Activated CD8-positive, alpha-beta memory T cell treated with anti-CD3 and anti-CD28 coated beads for 1 hour (primary cell): ENCODE data around the gene JMJD1C.

Source experiments
- DNase-seq, 2 donors: peaks; one replicate each; pipeline ENCODE4 v3.0.0-alpha.2; 2020; ENCODE audit warnings: low read depth in 1 of 2; ENCODE audit errors: extremely low read depth in 1 of 2

Gene JMJD1C

DNA sequence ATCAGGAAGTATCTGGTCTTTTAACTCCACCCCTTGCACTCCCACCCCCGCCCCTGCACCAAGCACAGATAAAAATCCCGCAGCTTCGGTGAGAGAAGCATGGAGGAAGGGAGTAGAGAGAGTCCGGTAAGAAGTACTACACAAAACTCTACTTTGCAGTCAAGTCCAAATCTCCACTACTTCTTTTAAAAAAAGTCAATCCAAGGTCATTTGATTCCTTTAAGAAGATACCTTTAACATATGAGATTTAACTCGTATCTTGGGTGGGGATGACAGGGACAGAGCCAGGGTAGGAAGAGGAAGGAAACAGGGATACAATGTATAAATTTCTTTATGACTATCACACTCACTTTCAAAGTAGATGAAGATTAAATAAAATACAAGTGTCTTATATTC lies 200.6 kb downstream of the JMJD1C start:
- no peak for DNase-seq

DNA sequence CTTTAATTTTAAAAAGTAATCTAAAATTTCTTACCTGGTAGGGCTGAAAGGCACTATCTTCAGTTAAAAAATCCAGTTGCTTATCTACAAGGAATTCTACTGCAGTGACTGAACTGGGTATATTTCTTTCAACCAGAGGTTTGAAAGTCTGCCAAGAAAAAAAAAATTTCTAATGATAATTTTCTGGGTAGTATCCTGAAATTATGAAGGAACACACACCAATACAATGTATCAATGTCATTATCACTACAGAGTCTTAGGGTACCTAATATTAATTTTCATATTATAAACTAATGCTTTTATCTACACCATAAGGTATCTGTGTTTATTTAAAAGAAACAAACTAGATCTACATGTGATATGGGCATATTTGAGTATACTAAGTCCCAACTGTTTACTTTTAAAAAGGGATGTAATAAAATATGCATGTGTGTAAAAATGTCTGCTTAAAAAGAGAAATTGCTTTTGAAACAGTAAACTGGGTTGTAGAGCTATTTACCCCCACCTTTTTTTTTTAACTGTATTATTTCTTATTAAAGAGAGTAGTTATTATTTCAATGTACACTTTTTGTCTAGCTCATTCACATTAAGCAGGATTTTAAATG lies 201.1 kb downstream of the JMJD1C start:
- no peak for DNase-seq

- no peak for DNase-seq
These were observed 203.2 kb downstream of the JMJD1C start for GRCh38 chr10:63262430-63263073.

DNA sequence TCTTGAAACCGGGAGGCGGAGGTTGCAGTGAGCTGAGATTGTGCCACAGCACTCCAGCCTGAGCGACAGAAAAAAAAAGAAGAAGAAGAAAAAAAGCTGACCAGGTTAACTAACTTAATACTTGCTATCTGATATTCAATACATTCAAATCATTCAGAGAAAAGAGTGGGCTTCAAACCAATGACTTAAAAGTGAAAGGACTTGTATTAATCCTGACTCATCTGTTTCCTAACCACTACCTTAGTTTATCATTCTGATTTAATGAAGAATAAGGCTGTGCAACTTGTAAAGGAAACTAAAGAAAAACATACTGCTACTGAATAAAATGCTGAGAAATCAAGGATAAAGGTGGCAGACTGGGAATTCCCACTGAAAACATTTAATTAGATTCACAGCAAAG lies 204.3 kb downstream of the JMJD1C start:
- no peak for DNase-seq

GRCh38 chr10:63260860-63261251 lies 204.9 kb downstream of the JMJD1C start:
- no peak for DNase-seq

DNA sequence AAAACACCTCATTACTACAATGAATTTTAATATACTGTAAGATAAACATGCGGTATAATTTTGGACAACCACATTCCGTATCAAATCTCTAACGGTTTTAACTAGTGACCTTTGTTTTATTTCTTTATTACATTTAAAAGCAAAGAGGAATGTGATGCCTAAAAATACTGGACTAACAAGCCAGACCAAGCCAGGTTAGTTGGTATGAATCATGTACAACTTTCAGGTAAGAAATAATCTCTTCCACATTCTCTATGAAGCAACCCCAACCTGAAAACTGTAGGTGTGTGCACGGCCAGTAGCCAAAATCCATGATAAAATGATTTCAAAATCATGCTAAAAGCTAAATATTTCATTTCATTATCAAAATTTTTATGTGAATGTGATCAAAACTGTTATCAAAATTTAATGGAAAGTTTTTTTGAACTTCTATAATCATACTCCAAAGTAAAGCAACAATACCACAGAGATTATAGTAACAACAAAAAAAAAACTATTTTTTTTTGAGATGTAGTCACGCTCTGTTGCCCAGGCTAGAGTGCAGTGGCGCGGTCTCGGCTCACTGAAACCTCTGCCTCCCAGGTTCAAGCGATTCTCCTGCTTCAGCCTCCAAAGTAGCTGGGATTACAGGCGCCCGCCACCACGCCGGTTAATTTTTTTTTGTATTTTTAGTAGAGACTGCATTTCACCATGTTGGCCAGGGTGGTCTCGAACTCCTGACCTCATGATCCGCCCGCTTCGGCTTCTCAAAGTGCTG lies 205.5 kb downstream of the JMJD1C start:
- no peak for DNase-seq

GRCh38 chr10:63258920-63259678 lies 206.7 kb downstream of the JMJD1C start:
- DNase-seq = no peak

- no peak for DNase-seq
These were observed 208.0 kb downstream of the JMJD1C start for GRCh38 chr10:63257778-63258177.

GRCh38 chr10:63256009-63256773 lies 209.6 kb downstream of the JMJD1C start:
- no peak for DNase-seq

GRCh38 chr10:63255316-63255715 lies 210.5 kb downstream of the JMJD1C start:
- no peak for DNase-seq

GRCh38 chr10:63253040-63253439 lies 212.7 kb downstream of the JMJD1C start:
- DNase-seq = no peak

DNA sequence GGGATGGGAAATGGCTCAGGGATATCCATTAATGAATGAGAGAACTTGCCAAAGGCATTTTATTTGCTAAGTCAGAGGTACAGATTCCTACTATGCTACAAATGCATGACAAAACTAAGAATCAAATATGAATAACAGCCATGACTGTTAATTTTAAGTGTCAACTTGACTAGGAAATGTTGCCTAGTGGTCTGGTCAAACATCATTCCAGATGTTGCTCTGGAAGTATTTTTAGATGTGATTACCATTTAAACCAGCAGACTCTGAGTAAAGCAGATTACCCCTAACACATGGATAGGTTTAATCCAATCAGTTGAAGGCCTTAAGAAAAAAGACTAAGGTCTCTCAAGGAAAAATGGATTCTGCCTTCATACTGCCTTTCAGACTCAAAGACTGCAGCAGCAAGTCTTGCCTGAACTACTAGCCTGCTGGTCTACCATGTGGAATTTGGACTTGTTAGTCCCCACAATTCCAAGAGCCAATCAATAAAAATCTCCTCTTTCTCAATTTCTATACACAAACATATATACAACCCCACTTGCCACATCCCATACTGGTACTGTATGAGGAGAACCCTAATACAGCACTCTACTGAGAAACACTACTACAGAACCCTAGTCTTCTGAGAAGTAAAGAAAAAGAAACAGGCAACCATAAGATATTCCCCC lies 213.5 kb downstream of the JMJD1C start:
- DNase-seq = no peak

GRCh38 chr10:63250032-63250431 lies 215.7 kb downstream of the JMJD1C start:
- DNase-seq = no peak

- no peak for DNase-seq
These were observed 218.0 kb downstream of the JMJD1C start for GRCh38 chr10:63247771-63248170.

- DNase-seq = no peak
These were observed 219.4 kb downstream of the JMJD1C start for GRCh38 chr10:63246356-63246755.

DNA sequence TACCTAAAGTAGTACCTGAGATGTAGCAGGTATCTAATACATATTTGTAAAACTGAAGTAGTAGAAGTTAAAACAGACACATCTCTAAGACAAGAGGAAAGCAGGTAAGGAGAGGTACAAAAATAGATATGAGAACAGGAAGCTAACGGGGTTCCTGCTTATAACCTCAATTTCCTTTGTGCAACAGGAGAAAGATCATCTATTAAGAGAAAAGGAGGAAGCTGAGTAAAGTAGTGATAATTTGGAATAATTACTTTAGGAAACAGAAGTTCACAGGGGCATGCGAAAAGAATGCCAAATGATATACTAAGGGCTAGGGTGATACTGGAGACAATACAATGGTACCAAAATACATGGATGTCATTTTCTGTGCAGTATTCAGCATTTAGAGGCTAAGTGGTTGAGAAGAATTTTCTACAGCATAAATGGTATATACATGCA lies 223.9 kb downstream of the JMJD1C start:
- no peak for DNase-seq

- DNase-seq = no peak
These were observed 225.0 kb downstream of the JMJD1C start for GRCh38 chr10:63240807-63241206.

GRCh38 chr10:63238501-63238900 lies 227.3 kb downstream of the JMJD1C start:
- no peak for DNase-seq

DNA sequence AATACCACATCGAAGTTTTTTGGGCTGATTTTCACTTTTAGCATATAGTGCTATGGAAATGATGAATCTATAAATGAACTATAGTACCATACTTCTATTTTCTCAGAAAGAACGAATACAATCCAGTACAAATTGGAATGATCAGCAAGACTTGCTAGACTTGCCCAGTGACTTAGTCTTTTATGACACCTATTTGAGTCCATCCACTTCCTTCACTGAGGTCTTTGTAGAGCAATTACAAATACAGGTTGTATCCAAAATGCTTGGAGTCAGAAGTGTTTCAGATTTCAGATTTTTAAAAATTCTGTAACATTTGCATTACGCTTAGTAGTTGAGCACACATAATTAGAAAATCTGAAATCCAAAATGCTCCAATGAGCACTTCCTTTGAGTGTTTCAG lies 228.4 kb downstream of the JMJD1C start:
- no peak for DNase-seq
